HEK293 (cell line): ENCODE measurements around the gene GSG1L.

Source experiments
- CTCF ChIA-PET: fragments of 350-600 bp; formaldehyde crosslinking; extraction: SDS; loops from one replicate; lab custom pipeline; 2021; ENCODE audit warnings: antibody characterized with exemption; lab: Yijun Ruan, JAX
- POLR2A ChIA-PET: fragments of 300-600 bp; formaldehyde crosslinking; extraction: SDS; loops from one replicate; lab custom pipeline; 2020; ENCODE audit warnings: antibody characterized with exemption, inconsistent platforms; lab: Yijun Ruan, JAX
- H3K27ac ChIP-seq: fragments of 200-500 bp; sonication (Bioruptor generic); 2 replicates; pipeline ENCODE4 v1.5.1; 2014; ENCODE audit warnings: low read depth, low read length, control low read depth, inconsistent platforms; ENCODE audit errors: extremely low read depth
- H3K36me3 ChIP-seq, 2 experiments: fragments of 200-500 bp in 1 of 2; sonication (Bioruptor generic) in 1 of 2; 1 replicate in 1 of 2; 2 replicates in 1 of 2; pipeline ENCODE4 v1.5.1; 2014 to 2017; ENCODE audit warnings: inconsistent platforms in 2 of 2, low read length in 2 of 2; ENCODE audit not compliant: control insufficient read depth in 2 of 2, insufficient read depth in 1 of 2
- H3K4me1 ChIP-seq: fragments of 200-500 bp; sonication (Bioruptor generic); 2 replicates; pipeline ENCODE4 v1.5.1; 2014; ENCODE audit warnings: mild to moderate bottlenecking, low read length, inconsistent platforms; ENCODE audit not compliant: control insufficient read depth, insufficient read depth
- H3K4me3 ChIP-seq: 2 replicates; pipeline ENCODE4 v1.5.1; 2011; ENCODE audit warnings: low read depth, mild to moderate bottlenecking, control low read depth, low read length, moderate library complexity
- H3K9me3 ChIP-seq: fragments of 200-500 bp; sonication (Bioruptor generic); 2 replicates; pipeline ENCODE4 v1.5.1; 2014; ENCODE audit warnings: low read depth, low read length, inconsistent platforms; ENCODE audit not compliant: control insufficient read depth, insufficient read depth
- IKZF3 ChIP-seq: fragments of 450-650 bp; IDR thresholded peaks from 2 replicates; pipeline ENCODE4 v1.5.0; 2018; ENCODE audit warnings: missing biosample characterization, mild to moderate bottlenecking, missing genetic modification characterization, moderate library complexity
- RBAK ChIP-seq: fragments of 450-650 bp; formaldehyde crosslinking; IDR thresholded peaks from 2 replicates; pipeline ENCODE4 v1.5.1; 2016; ENCODE audit warnings: missing biosample characterization, missing genetic modification characterization
- SCRT1 ChIP-seq: fragments of 450-650 bp; formaldehyde crosslinking; IDR thresholded peaks from 2 replicates; pipeline ENCODE4 v1.5.1; 2016; ENCODE audit warnings: missing biosample characterization, missing genetic modification characterization, borderline replicate concordance
- SCRT2 ChIP-seq: fragments of 450-650 bp; formaldehyde crosslinking; IDR thresholded peaks from 2 replicates; pipeline ENCODE4 v1.5.1; 2016; ENCODE audit warnings: missing biosample characterization, missing genetic modification characterization
- ZBTB20 ChIP-seq: fragments of 450-650 bp; formaldehyde crosslinking; IDR thresholded peaks from 2 replicates; pipeline ENCODE4 v1.5.1; 2016; ENCODE audit warnings: missing biosample characterization, missing genetic modification characterization
- ZNF133 ChIP-seq: fragments of 450-650 bp; formaldehyde crosslinking; IDR thresholded peaks from 2 replicates; pipeline ENCODE4 v1.5.1; 2016; ENCODE audit warnings: missing biosample characterization, missing genetic modification characterization
- ZNF514 ChIP-seq: fragments of 450-650 bp; formaldehyde crosslinking; IDR thresholded peaks from 2 replicates; pipeline ENCODE4 v1.5.1; 2016; ENCODE audit warnings: missing biosample characterization, missing genetic modification characterization
- ZNF530 ChIP-seq: fragments of 450-650 bp; formaldehyde crosslinking; IDR thresholded peaks from 2 replicates; pipeline ENCODE4 v1.5.1; 2016; ENCODE audit warnings: low read depth, missing biosample characterization, missing genetic modification characterization
- ZNF610 ChIP-seq: fragments of 450-650 bp; formaldehyde crosslinking; IDR thresholded peaks from 2 replicates; pipeline ENCODE4 v1.5.1; 2016; ENCODE audit warnings: missing biosample characterization, missing genetic modification characterization, borderline replicate concordance
- ZNF658 ChIP-seq: fragments of 450-650 bp; formaldehyde crosslinking; IDR thresholded peaks from 2 replicates; pipeline ENCODE4; 2016; ENCODE audit warnings: missing biosample characterization, missing genetic modification characterization
- ZXDB ChIP-seq: fragments of 450-650 bp; formaldehyde crosslinking; IDR thresholded peaks from 2 replicates; pipeline ENCODE4 v1.5.1; 2016; ENCODE audit warnings: missing biosample characterization, missing genetic modification characterization
- TF ChIP-seq, protein P1 (sequence below): fragments of 450-650 bp; formaldehyde crosslinking; IDR thresholded peaks from 2 replicates; pipeline ENCODE4 v1.5.1; 2016; ENCODE audit warnings: missing biosample characterization, missing genetic modification characterization
- TF ChIP-seq, protein P2 (sequence below): fragments of 450-650 bp; IDR thresholded peaks from 2 replicates; pipeline ENCODE4 v1.5.1; 2018; ENCODE audit warnings: missing biosample characterization, mild to moderate bottlenecking, missing genetic modification characterization
- TF ChIP-seq, protein P3 (sequence below): fragments of 450-650 bp; formaldehyde crosslinking; IDR thresholded peaks from 2 replicates; pipeline ENCODE4 v1.5.1; 2016; ENCODE audit warnings: missing biosample characterization, missing genetic modification characterization
- TF ChIP-seq, protein P4 (sequence below): fragments of 450-650 bp; formaldehyde crosslinking; IDR thresholded peaks from 2 replicates; pipeline ENCODE4 v1.5.1; 2016; ENCODE audit warnings: missing biosample characterization, missing genetic modification characterization
- TF ChIP-seq, protein P5 (sequence below): fragments of 450-650 bp; formaldehyde crosslinking; IDR thresholded peaks from 2 replicates; pipeline ENCODE4 v1.5.1; 2016; ENCODE audit warnings: missing biosample characterization, missing genetic modification characterization

Gene GSG1L

DNA sequence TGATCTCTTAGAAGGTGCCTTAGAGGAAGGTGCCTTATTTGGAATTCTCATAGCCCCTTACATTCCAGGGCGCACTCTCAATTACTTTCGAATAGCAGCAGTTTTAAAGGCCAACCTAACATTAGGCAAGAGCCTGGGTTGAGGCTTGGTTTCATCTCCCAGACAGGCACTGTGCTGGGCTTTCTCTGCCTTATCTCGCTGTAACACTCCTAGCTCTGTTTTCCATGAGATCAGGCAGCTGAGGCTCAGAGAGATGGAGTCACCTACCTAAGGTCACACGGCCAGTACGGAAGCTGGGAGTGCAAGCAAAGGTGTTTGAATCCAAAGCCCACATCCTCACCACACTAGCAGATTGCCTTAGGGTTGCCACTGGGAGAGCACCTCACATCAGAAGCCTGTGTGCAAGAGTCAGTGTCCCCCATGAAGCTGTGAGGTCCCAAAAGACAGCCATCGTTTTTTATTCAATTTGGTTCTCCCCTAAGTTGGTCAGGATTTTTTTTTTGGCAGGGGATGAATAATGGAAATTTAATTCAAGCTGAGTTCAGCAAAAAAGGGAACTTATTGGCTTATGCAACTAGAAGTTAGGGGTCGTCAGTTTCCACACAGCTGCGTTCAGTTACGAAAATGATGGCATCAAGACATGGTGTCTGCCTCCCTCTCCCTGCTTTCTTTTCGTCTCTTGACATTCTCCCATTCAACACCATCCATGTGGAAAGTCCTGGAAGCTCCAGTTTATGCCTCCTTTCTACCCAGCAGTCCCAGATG is 307.1 kb downstream of the GSG1L start:
- H3K4me1 ChIP-seq: no peaks in the 10 kb centered on the region
- no peaks in the 10 kb centered on the region for H3K9me3 ChIP-seq
- TF ChIP-seq, protein P1, sequence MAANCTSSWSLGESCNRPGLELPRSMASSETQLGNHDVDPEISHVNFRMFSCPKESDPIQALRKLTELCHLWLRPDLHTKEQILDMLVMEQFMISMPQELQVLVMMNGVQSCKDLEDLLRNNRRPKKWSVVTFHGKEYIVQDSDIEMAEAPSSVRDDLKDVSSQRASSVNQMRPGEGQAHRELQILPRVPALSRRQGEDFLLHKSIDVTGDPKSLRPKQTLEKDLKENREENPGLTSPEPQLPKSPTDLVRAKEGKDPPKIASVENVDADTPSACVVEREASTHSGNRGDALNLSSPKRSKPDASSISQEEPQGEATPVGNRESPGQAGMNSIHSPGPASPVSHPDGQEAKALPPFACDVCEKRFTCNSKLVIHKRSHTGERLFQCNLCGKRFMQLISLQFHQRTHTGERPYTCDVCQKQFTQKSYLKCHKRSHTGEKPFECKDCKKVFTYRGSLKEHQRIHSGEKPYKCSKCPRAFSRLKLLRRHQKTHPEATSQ (tag by site-specific recombination): no peak
- TF ChIP-seq, protein P2, sequence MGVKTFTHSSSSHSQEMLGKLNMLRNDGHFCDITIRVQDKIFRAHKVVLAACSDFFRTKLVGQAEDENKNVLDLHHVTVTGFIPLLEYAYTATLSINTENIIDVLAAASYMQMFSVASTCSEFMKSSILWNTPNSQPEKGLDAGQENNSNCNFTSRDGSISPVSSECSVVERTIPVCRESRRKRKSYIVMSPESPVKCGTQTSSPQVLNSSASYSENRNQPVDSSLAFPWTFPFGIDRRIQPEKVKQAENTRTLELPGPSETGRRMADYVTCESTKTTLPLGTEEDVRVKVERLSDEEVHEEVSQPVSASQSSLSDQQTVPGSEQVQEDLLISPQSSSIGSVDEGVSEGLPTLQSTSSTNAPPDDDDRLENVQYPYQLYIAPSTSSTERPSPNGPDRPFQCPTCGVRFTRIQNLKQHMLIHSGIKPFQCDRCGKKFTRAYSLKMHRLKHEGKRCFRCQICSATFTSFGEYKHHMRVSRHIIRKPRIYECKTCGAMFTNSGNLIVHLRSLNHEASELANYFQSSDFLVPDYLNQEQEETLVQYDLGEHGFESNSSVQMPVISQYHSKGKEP (tag by site-specific recombination): no peak
- TF ChIP-seq SCRT2 (tag by site-specific recombination) (no peak), ZNF514 (tag by site-specific recombination) (no peak), ZBTB20 (tag by site-specific recombination) (no peak), ZNF530 (tag by site-specific recombination) (no peak)
- TF ChIP-seq, all 188 proteins: peak for 0
- H3K4me3 ChIP-seq: no peak overlapping the region
- peaks cover 0 to under 1% of the 10 kb centered on the region in 2 experiments; a peak in 1 of 3 replicates for H3K36me3 ChIP-seq
- CTCF ChIA-PET: interaction anchor here (0.5 kb wide), 1 partner anchor 104 kb away, joined by 3 read pairs; no protein-coding TSS in a partner anchor
- no peak overlapping the region for H3K27ac ChIP-seq
- POLR2A ChIA-PET: no interaction called here

DNA sequence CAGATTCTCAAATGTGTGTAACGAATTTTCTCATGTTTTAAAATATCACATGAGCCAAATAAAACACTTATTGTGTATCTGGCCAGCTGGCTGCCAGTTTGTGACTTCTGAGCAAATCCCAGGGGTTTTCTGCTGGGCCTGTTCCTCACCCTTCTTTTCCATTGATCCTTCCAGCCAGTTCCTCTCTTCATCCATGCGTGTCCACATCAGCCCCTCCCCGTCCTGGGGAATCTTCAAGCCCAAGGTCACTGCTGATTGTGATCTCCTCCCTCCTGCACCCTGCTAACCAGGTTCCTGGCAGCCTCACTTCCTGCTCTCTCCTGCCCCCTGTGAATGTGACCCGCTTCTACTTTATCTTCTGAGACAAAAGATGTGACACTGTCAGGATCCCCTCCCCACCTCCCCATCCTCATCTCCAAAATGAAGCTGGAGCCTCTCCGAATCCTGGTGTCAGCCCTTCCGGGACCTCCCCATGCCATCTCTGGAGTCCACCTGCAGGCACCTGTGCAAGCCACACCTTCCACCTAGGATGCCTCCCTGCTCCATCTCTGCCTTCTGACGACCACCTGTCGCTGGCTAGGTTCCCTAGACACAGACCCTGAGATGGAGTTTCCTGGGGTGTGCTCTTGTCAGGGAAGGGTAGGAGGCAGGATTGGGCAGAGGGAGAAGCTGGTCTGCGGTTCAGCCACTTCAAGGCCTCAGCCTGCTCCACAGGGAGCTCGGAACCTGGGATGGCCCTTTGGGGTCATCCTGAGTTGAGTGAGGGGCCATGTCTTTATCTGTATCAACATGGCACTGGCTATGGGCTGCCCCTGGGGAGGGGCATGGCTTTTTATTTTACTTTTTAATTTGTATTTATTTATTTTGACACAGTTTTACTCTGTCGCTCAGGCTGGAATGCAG is 308.5 kb downstream of the GSG1L start:
- TF ChIP-seq ZXDB (tag by site-specific recombination) (no peak), RBAK (tag by site-specific recombination) (no peak), ZNF610 (tag by site-specific recombination) (no peak), ZNF658 (no peak), SCRT1 (tag by site-specific recombination) (peak; percentile 69; the same call in 1 of the 2 replicates), ZNF133 (tag by site-specific recombination) (no peak), IKZF3 (tag by site-specific recombination) (no peak), SCRT2 (tag by site-specific recombination) (peak; percentile 92)
- TF ChIP-seq, protein P3, sequence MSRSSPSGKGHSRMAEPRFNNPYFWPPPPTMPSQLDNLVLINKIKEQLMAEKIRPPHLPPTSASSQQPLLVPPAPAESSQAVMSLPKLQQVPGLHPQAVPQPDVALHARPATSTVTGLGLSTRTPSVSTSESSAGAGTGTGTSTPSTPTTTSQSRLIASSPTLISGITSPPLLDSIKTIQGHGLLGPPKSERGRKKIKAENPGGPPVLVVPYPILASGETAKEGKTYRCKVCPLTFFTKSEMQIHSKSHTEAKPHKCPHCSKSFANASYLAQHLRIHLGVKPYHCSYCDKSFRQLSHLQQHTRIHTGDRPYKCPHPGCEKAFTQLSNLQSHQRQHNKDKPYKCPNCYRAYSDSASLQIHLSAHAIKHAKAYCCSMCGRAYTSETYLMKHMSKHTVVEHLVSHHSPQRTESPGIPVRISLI: no peak
- TF ChIP-seq, protein P4, sequence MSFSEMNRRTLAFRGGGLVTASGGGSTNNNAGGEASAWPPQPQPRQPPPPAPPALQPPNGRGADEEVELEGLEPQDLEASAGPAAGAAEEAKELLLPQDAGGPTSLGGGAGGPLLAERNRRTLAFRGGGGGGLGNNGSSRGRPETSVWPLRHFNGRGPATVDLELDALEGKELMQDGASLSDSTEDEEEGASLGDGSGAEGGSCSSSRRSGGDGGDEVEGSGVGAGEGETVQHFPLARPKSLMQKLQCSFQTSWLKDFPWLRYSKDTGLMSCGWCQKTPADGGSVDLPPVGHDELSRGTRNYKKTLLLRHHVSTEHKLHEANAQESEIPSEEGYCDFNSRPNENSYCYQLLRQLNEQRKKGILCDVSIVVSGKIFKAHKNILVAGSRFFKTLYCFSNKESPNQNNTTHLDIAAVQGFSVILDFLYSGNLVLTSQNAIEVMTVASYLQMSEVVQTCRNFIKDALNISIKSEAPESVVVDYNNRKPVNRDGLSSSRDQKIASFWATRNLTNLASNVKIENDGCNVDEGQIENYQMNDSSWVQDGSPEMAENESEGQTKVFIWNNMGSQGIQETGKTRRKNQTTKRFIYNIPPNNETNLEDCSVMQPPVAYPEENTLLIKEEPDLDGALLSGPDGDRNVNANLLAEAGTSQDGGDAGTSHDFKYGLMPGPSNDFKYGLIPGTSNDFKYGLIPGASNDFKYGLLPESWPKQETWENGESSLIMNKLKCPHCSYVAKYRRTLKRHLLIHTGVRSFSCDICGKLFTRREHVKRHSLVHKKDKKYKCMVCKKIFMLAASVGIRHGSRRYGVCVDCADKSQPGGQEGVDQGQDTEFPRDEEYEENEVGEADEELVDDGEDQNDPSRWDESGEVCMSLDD: no peak
- TF ChIP-seq, protein P5, sequence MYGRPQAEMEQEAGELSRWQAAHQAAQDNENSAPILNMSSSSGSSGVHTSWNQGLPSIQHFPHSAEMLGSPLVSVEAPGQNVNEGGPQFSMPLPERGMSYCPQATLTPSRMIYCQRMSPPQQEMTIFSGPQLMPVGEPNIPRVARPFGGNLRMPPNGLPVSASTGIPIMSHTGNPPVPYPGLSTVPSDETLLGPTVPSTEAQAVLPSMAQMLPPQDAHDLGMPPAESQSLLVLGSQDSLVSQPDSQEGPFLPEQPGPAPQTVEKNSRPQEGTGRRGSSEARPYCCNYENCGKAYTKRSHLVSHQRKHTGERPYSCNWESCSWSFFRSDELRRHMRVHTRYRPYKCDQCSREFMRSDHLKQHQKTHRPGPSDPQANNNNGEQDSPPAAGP (tag by site-specific recombination): no peak
- H3K4me1 ChIP-seq: no peaks in the 10 kb centered on the region
- no peak overlapping the region for H3K27ac ChIP-seq
- H3K36me3 ChIP-seq: no peaks in the 10 kb centered on the region
- CTCF ChIA-PET: interaction anchor here (0.5 to 0.7 kb wide), 2 partner anchors 316 to 599 kb away, joined by 3 read pairs; no protein-coding TSS in a partner anchor
- POLR2A ChIA-PET: no interaction called here
- H3K9me3 ChIP-seq: no peaks in the 10 kb centered on the region
- no peak overlapping the region for H3K4me3 ChIP-seq
